Transverse colon (tissue), 4 donors: ENCODE data around the gene GALNT9.

ENCODE experiments used
- POLR2AphosphoS5 ChIP-seq, 3 donors: sonication (generic); formaldehyde crosslinking; IDR thresholded peaks; one replicate each; pipeline ENCODE4 v1.6.1; 2016; ENCODE audit warnings: antibody characterized with exemption in 3 of 3
- TF ChIP-seq, protein P1 (sequence below), 5 experiments: fragments of 200-600 bp in 3 of 5; fragments of 450-650 bp in 2 of 5; sonication (generic) in 3 of 5; IDR thresholded peaks; 1 replicate in 2 of 5; 2 replicates in 3 of 5; pipeline ENCODE4 v1.5.1; 2016 to 2017; ENCODE audit warnings: antibody characterized with exemption in 5 of 5, inconsistent platforms in 3 of 5, mild to moderate bottlenecking in 2 of 5, moderate library complexity in 1 of 5

DNA sequence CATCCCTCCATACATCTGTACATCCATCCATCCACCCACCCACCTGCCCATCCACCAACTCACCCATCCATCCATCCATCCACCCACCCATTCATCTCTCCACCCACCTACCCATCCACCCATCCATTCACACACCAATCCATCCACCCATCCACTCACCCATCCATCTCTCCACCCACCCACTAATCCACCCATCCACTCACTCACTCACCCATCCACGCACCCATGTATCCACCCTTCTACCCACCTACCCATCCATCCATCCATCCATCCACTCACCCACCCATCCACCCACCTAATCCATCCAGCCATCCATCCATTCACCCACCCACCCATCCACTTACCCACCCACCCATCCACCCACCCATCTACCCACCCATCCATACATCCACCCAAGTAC is 16.2 kb downstream of the GALNT9 start:
- TF ChIP-seq POLR2AphosphoS5 (IDR thresholded peaks at IDR 0.05), result no peak
- TF ChIP-seq, protein P1, sequence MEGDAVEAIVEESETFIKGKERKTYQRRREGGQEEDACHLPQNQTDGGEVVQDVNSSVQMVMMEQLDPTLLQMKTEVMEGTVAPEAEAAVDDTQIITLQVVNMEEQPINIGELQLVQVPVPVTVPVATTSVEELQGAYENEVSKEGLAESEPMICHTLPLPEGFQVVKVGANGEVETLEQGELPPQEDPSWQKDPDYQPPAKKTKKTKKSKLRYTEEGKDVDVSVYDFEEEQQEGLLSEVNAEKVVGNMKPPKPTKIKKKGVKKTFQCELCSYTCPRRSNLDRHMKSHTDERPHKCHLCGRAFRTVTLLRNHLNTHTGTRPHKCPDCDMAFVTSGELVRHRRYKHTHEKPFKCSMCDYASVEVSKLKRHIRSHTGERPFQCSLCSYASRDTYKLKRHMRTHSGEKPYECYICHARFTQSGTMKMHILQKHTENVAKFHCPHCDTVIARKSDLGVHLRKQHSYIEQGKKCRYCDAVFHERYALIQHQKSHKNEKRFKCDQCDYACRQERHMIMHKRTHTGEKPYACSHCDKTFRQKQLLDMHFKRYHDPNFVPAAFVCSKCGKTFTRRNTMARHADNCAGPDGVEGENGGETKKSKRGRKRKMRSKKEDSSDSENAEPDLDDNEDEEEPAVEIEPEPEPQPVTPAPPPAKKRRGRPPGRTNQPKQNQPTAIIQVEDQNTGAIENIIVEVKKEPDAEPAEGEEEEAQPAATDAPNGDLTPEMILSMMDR (IDR thresholded peaks at IDR 0.05), result no peak
